Sigmoid colon (tissue), 4 donors: ENCODE data around the gene KCNJ6.

Experiments used
- EP300 ChIP-seq, 4 donors: sonication (generic); formaldehyde crosslinking; IDR thresholded peaks; one replicate each; pipeline ENCODE4 v1.6.1; 2017; ENCODE audit warnings: antibody characterized with exemption in 4 of 4
- TF ChIP-seq, protein P1 (sequence below), 4 experiments: fragments of 450-650 bp in 3 of 4; fragments of 200-600 bp in 1 of 4; IDR thresholded peaks; one replicate each; pipeline ENCODE4 v1.5.1; 2016 to 2019; ENCODE audit warnings: antibody characterized with exemption in 4 of 4, mild to moderate bottlenecking in 3 of 4, moderate library complexity in 2 of 4

DNA sequence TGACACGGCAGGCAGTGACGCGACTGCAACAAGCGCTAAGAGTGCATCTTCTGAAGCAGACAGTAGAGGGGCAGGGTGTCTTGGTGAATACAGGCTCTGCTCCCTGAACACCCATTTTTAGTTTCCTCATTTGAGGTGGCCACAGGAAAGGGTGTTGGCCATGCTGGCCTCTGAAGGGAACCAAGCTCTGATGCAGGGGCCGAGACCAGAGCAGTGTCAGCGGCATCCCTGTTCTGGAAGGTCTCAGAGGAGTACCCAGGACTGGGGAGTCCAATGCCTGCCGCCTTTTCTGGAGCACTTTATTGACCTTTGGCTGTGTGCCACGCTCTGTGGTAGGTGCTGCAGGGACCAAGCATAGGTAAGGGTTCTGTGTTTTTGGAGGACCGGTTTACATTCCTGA is 100.4 kb downstream of the KCNJ6 start:
- TF ChIP-seq, protein P1, sequence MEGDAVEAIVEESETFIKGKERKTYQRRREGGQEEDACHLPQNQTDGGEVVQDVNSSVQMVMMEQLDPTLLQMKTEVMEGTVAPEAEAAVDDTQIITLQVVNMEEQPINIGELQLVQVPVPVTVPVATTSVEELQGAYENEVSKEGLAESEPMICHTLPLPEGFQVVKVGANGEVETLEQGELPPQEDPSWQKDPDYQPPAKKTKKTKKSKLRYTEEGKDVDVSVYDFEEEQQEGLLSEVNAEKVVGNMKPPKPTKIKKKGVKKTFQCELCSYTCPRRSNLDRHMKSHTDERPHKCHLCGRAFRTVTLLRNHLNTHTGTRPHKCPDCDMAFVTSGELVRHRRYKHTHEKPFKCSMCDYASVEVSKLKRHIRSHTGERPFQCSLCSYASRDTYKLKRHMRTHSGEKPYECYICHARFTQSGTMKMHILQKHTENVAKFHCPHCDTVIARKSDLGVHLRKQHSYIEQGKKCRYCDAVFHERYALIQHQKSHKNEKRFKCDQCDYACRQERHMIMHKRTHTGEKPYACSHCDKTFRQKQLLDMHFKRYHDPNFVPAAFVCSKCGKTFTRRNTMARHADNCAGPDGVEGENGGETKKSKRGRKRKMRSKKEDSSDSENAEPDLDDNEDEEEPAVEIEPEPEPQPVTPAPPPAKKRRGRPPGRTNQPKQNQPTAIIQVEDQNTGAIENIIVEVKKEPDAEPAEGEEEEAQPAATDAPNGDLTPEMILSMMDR (IDR thresholded peaks at IDR 0.05) = no peak
- TF ChIP-seq EP300 (IDR thresholded peaks at IDR 0.05) = no peak
